GM12891 (cell line): ENCODE results near the gene WTIP.

Source experiments
- PAX5 ChIP-seq: IDR thresholded peaks from 2 replicates; pipeline ENCODE4 v1.6.1; 2011; ENCODE audit warnings: low read length, moderate library complexity, mild to moderate bottlenecking; ENCODE audit not compliant: insufficient read depth, severe bottlenecking
- POLR2A ChIP-seq: IDR thresholded peaks from 2 replicates; pipeline ENCODE4 v1.6.1; 2011; ENCODE audit warnings: low read depth, low read length, control low read depth
- SPI1 ChIP-seq: IDR thresholded peaks from 2 replicates; pipeline ENCODE4 v1.6.1; 2011; ENCODE audit warnings: low read depth, low read length, control low read depth
- TAF1 ChIP-seq: IDR thresholded peaks from 2 replicates; pipeline ENCODE4 v1.6.1; 2011; ENCODE audit warnings: low read depth, low read length, control low read depth

DNA sequence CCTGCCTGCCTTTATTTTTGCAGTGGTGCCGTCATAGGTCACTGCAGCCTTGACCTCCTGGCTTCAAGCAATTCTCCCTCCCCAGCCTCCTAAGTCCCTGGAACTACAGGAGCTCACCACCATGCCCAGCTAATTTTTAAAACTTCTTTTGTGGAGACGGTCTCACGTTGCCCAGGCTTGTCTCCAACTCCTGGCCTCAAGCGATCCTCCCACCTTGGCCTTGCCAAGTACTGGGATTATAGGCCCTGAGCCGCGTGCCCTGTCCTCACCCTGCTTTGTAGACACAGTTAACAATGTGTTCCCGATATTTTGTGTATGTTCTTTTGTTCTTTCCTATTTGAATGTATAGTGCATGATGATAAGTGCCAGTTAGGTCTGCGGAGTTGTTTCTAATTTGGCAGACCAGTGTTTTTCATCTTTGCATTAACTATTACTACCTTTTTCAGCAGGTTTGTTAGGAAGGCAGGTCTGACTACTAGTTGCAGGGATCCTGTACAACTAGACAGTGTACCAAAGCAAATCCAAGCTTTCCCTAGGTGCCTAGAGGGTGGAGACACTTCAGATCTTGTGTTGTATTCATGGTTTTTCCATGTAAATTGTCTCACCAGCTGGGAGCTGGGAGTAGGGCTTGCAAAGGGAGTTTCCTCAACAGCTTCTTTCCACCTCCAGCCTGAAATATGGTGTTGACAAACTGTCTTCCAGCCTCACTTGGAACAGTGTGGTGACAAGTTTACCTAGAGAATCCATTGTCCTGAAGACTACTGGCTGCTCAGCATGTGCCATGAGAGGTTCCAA, 9.5 kb upstream of the WTIP start:
- TF ChIP-seq POLR2A (no peak), TAF1 (no peak), SPI1 (no peak), PAX5 (no peak)
